Caco-2 (cell line): Measurements from ENCODE around the gene FIGNL2. TPM values are rescaled to one million over a fixed set of nuclear protein-coding genes. Genes with fewer than 3 reads are reported as not detected.

Experiments used
- BruUV-seq: library from RNA; stranded (reverse); fragments of 400-500 nt; replicated peaks from 2 replicates; lab custom pipeline; 2021; lab: Mats Ljungman, UMichigan
- CTCF ChIA-PET: fragments of 300-600 bp; sonication (Branson Sonifier 250); formaldehyde crosslinking; loops from one replicate; lab custom pipeline; 2022; ENCODE audit warnings: antibody characterized with exemption; lab: Charles Lee
- POLR2A ChIA-PET: fragments of 300-600 bp; sonication (Branson Sonifier 250); formaldehyde crosslinking; loops from one replicate; lab custom pipeline; 2022; ENCODE audit warnings: antibody characterized with exemption; lab: Charles Lee
- DNase-seq, 2 experiments: peaks; one replicate each; pipeline versions ENCODE4 v3.0.0 to v3.0.0-alpha.2; 2020 to 2022
- H3K27me3 ChIP-seq: replicated peaks from 2 replicates; pipeline ENCODE4 v1.6.0; 2011; ENCODE audit warnings: low read length; ENCODE audit not compliant: control insufficient read depth, insufficient read depth
- H3K36me3 ChIP-seq: 2 replicates; pipeline ENCODE4 v1.5.1; 2011; ENCODE audit warnings: low read length; ENCODE audit not compliant: control insufficient read depth, insufficient read depth
- H3K4me1 ChIP-seq: fragments of 250-450 bp; sonication (Bioruptor Pico); 2 replicates; pipeline ENCODE4 v1.5.1; 2020; ENCODE audit warnings: mild to moderate bottlenecking
- H3K4me3 ChIP-seq: 2 replicates; pipeline ENCODE4 v1.5.1; 2011; ENCODE audit warnings: low read depth, mild to moderate bottlenecking, control low read depth, low read length
- H3K9me3 ChIP-seq: fragments of 250-450 bp; sonication (Bioruptor Pico); 2 replicates; pipeline ENCODE4 v1.5.1; 2020; ENCODE audit warnings: mild to moderate bottlenecking, moderate library complexity
- H3K27ac Mint-ChIP-seq: one replicate; pipeline ENCODE4 v1.8.0; 2022; ENCODE audit warnings: mixed read lengths; ENCODE audit not compliant: unreplicated experiment
- H3K27me3 Mint-ChIP-seq: one replicate; pipeline ENCODE4 v1.8.0; 2022; ENCODE audit warnings: mixed read lengths; ENCODE audit not compliant: insufficient read depth, unreplicated experiment
- H3K36me3 Mint-ChIP-seq: one replicate; pipeline ENCODE4 v1.8.0; 2022; ENCODE audit warnings: mild to moderate bottlenecking, mixed read lengths; ENCODE audit not compliant: insufficient read depth, unreplicated experiment
- H3K4me1 Mint-ChIP-seq: one replicate; pipeline ENCODE4 v1.8.0; 2022; ENCODE audit warnings: low read depth, mixed read lengths; ENCODE audit not compliant: unreplicated experiment
- H3K4me3 Mint-ChIP-seq: one replicate; pipeline ENCODE4 v1.8.0; 2022; ENCODE audit warnings: mild to moderate bottlenecking, moderate library complexity, mixed read lengths; ENCODE audit not compliant: unreplicated experiment
- H3K9me3 Mint-ChIP-seq: one replicate; pipeline ENCODE4 v1.8.0; 2022; ENCODE audit warnings: mixed read lengths; ENCODE audit not compliant: unreplicated experiment
- intact Hi-C: fragments of 100-400 bp; cut with micrococcal nuclease; formaldehyde crosslinking; loops from one replicate; pipeline ENCODE4 v1.10.0; 2022; ENCODE audit not compliant: unreplicated experiment
- total RNA-seq: library from RNA; stranded (reverse); gene quantifications from 2 replicates; pipeline ENCODE4 v1.2.3, GENCODE V29; 2022
- TF ChIP-seq, protein P1 (sequence below), 2 experiments: fragments of 200-600 bp in 1 of 2; IDR thresholded peaks; 1 replicate in 1 of 2; 2 replicates in 1 of 2; pipeline versions ENCODE4 v1.5.1 to v1.8.0; 2011 to 2022; ENCODE audit warnings: antibody characterized with exemption in 1 of 2, control low read depth in 1 of 2, inconsistent platforms in 1 of 2, low read depth in 1 of 2, low read length in 1 of 2, mild to moderate bottlenecking in 1 of 2, moderate library complexity in 1 of 2; ENCODE audit not compliant: insufficient read depth in 1 of 2, severe bottlenecking in 1 of 2, unreplicated experiment in 1 of 2

FIGNL2 gene
- total RNA-seq, 1 experiment from 2014 or later, result 3.6 TPM

DNA sequence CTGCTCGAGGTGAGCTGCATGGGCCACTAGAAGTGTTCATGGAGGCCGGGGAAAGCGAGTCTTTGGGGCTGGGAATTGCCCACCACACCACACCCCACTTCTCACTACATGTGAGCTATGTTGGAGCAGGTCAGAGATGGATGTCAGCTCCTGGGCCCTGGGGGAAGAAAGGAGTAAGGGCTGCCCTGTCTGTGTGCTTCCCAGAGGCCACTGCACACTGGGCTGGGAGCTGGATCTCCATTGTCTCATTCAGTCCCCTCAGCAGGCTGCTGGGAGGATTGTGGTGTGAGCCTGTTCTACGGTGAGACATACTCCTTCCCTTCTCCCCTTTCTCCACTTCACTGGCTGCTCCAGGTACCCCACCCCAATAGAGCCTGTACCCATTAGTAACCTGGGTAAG, 10.5 kb downstream of the FIGNL2 start:
- Histone ChIP-seq H3K4me1 (peaks cover 32% of the 10 kb centered on the region), H3K27me3 (no peaks in the 10 kb centered on the region), H3K9me3 (no peaks in the 10 kb centered on the region), H3K4me3 (no peak overlapping the region), H3K36me3 (no peaks in the 10 kb centered on the region)
- peak overlapping the region; percentile 39 for H3K27ac Mint-ChIP-seq
- intact Hi-C loops, result no loop called here
- no peak overlapping the region for H3K4me3 Mint-ChIP-seq
- no peak for DNase-seq
- peaks cover 17% of the 10 kb centered on the region for H3K4me1 Mint-ChIP-seq
- POLR2A ChIA-PET, result no interaction called here
- BruUV-seq, result no TSS peak
- H3K36me3 Mint-ChIP-seq, result no peaks in the 10 kb centered on the region
- CTCF ChIA-PET, result interaction anchor here (1.3 to 1.4 kb wide), 3 partner anchors 17 to 155 kb away, joined by 3 to 4 read pairs (median 3); no protein-coding TSS in a partner anchor
- TF ChIP-seq, protein P1, sequence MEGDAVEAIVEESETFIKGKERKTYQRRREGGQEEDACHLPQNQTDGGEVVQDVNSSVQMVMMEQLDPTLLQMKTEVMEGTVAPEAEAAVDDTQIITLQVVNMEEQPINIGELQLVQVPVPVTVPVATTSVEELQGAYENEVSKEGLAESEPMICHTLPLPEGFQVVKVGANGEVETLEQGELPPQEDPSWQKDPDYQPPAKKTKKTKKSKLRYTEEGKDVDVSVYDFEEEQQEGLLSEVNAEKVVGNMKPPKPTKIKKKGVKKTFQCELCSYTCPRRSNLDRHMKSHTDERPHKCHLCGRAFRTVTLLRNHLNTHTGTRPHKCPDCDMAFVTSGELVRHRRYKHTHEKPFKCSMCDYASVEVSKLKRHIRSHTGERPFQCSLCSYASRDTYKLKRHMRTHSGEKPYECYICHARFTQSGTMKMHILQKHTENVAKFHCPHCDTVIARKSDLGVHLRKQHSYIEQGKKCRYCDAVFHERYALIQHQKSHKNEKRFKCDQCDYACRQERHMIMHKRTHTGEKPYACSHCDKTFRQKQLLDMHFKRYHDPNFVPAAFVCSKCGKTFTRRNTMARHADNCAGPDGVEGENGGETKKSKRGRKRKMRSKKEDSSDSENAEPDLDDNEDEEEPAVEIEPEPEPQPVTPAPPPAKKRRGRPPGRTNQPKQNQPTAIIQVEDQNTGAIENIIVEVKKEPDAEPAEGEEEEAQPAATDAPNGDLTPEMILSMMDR (IDR thresholded peaks at IDR 0.05; ENCODE audit: insufficient read depth in 1 of 2, low read depth in 1 of 2, low read length in 1 of 2, severe bottlenecking in 1 of 2, unreplicated experiment in 1 of 2), result no peak
- H3K9me3 Mint-ChIP-seq, result no peaks in the 10 kb centered on the region
- H3K27me3 Mint-ChIP-seq, result no peaks in the 10 kb centered on the region

DNA sequence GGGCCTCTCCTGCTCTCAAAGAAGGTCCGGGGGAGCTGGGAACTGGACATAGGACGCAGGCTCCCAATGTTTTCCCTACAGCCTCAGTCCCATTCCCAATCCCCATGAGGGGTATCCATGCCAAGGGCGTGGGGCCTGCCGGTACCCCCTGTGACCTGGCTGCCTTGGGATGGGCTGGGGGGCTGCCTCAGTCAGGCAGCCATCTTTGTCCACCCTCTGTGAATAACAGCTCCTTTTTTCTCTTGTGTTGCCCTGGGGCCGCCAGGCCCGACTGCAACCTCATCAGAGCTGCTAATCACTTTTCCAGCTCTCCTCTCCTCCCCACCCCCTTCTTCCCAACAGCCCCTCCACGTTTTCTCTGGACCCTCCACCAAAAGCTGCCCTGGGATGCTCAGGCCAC, 11.2 kb downstream of the FIGNL2 start:
- intact Hi-C loops, result no loop called here
- Histone ChIP-seq H3K36me3 (no peaks in the 10 kb centered on the region), H3K27me3 (no peaks in the 10 kb centered on the region), H3K9me3 (no peaks in the 10 kb centered on the region), H3K4me3 (no peak overlapping the region), H3K4me1 (peaks cover 29% of the 10 kb centered on the region)
- Mint-ChIP-seq H3K9me3 (no peaks in the 10 kb centered on the region), H3K4me1 (peaks cover 17% of the 10 kb centered on the region), H3K27me3 (peaks cover 4% of the 10 kb centered on the region), H3K36me3 (no peaks in the 10 kb centered on the region), H3K4me3 (no peak overlapping the region), H3K27ac (peak overlapping the region; percentile 39)
- BruUV-seq, result no TSS peak
- ChIA-PET CTCF (interaction anchor here (0.6 to 2.1 kb wide), 4 partner anchors 13 to 156 kb away, joined by 3 to 11 read pairs (median 3); no protein-coding TSS in a partner anchor), POLR2A (interaction anchor here (0.6 kb wide), 1 partner anchor 27 kb away, joined by 5 read pairs; no protein-coding TSS in a partner anchor)
- no peak for DNase-seq
- TF ChIP-seq, protein P1 (IDR thresholded peaks at IDR 0.05; ENCODE audit: insufficient read depth in 1 of 2, low read depth in 1 of 2, low read length in 1 of 2, severe bottlenecking in 1 of 2, unreplicated experiment in 1 of 2), result no peak

GRCh38 chr12:51836827-51837173, 11.7 kb downstream of the FIGNL2 start:
- intact Hi-C loops, result no loop called here
- TF ChIP-seq, protein P1 (IDR thresholded peaks at IDR 0.05; ENCODE audit: insufficient read depth in 1 of 2, low read depth in 1 of 2, low read length in 1 of 2, severe bottlenecking in 1 of 2, unreplicated experiment in 1 of 2), result no peak
- ChIA-PET POLR2A (interaction anchor here (0.6 kb wide), 1 partner anchor 27 kb away, joined by 5 read pairs; no protein-coding TSS in a partner anchor), CTCF (interaction anchor here (0.6 to 2.1 kb wide), 4 partner anchors 13 to 156 kb away, joined by 3 to 11 read pairs (median 3); no protein-coding TSS in a partner anchor)
- Mint-ChIP-seq H3K36me3 (no peaks in the 10 kb centered on the region), H3K27me3 (peaks cover 4% of the 10 kb centered on the region), H3K27ac (no peak overlapping the region), H3K4me3 (no peak overlapping the region), H3K9me3 (no peaks in the 10 kb centered on the region), H3K4me1 (peaks cover 17% of the 10 kb centered on the region)
- peaks cover 24% of the 10 kb centered on the region for H3K4me1 ChIP-seq
- no peak overlapping the region for H3K4me3 ChIP-seq
- H3K36me3 ChIP-seq, result no peaks in the 10 kb centered on the region
- no peaks in the 10 kb centered on the region for H3K27me3 ChIP-seq
- BruUV-seq, result no TSS peak
- H3K9me3 ChIP-seq, result no peaks in the 10 kb centered on the region
- no peak for DNase-seq
